Adipocyte (in vitro differentiated cells): ENCODE results near the gene HSPG2.

Source experiments
- DNase-seq: peaks from one replicate; pipeline ENCODE4 v3.0.0-alpha.2; 2015; ENCODE audit warnings: low read depth
- H3K27me3 ChIP-seq: replicated peaks from 2 replicates; pipeline ENCODE4 v1.7.0; 2013; ENCODE audit warnings: mild to moderate bottlenecking, low read length, moderate library complexity; ENCODE audit not compliant: control insufficient read depth, insufficient read depth
- H3K36me3 ChIP-seq: 2 replicates; pipeline ENCODE4 v1.7.0; 2013; ENCODE audit warnings: low read length, mild to moderate bottlenecking, moderate library complexity; ENCODE audit not compliant: control insufficient read depth, insufficient read depth, severe bottlenecking
- H3K4me1 ChIP-seq: 2 replicates; pipeline ENCODE4 v1.7.0; 2013; ENCODE audit warnings: mild to moderate bottlenecking, low read length, moderate library complexity; ENCODE audit not compliant: control insufficient read depth, insufficient read depth
- H3K4me3 ChIP-seq: 2 replicates; pipeline ENCODE4 v1.7.0; 2013; ENCODE audit warnings: mild to moderate bottlenecking, low read length, moderate library complexity
- H3K9ac ChIP-seq: 2 replicates; pipeline ENCODE4 v1.7.0; 2013; ENCODE audit warnings: mild to moderate bottlenecking, low read length, moderate library complexity
- H3K9me3 ChIP-seq: 2 replicates; pipeline ENCODE4 v1.7.0; 2013; ENCODE audit warnings: mild to moderate bottlenecking, low read length, moderate library complexity; ENCODE audit not compliant: control insufficient read depth

HSPG2 gene

DNA sequence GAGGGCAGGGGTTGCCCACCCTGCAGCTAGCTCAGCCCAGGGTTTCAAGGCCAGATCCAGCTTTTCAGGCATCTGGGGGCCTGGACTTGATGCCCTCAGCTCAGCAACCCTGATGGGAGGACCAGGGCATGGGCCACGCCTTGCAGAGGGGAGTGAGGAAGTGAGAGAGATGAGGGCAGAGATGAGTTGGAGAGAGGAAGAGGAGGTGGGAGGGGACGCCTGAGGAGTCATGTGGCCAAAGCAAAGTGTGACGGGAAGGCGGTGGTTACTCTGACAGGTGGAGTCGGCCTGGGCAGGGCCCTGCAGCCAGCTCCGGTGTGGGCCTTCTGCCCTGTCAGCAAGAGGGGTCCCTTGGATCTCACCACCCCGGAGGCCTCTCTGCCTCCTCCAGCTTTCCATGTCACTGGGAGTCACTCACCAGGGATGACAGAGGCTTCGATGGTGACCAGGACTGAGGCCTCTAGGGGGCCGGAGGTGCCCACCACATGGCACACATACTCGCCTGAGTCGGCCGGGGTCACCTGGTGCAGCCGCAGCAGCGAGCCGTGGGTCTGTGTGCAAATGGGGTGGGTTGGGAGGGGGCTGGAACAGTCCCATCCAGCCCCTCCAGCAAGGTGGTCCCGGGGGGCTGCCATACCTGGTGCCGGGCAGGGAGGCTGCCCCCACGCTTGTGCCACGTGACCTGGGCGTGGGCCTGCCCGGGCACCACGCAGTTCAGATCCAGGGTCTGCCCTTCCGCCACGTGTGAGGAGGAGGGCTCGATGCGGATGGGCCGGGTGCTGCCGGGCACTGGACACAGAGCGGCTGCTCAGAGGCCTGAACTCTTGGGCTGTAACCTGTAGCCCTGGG is 84.6 kb downstream of the HSPG2 start:
- H3K4me1 ChIP-seq, result peaks cover under 1% of the 10 kb centered on the region

DNA sequence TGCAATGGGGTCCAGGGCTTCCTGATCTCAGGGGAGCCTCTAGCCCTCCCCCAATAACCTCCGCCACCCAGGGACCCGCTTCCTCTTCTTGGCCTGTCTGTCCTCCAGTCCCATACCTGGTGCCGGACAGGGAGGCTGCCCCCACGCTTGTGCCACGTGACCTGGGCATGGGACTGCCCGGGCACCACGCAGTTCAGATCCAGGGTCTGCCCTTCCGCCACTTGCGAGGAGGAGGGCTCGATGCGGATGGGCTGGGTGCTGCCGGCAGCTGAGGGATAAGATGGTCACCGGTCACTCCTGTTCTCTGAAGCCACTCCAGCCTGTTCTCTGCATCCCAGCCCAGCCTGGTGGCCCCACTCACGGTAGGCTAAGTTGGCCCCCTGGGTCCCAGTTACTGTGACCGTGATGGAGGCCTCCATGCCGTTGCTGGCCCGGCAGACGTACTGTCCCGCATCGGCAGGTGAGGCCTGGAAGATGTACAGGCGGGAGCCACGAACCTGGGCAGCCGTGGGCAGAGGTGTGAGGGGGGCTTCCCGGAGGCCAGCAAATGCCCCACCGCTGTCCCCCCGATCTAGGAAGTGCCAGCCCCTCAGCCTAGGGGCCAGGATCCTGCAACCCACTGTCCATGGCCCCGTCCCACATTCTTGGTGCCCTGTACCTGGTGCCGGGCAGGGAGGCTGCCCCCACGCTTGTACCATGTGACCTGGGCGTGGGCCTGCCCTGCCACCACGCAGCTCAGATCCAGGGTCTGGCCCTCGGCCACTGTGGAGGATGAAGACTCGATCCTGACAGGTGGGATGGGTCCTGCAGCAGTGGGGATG is 85.5 kb downstream of the HSPG2 start:
- no peak for DNase-seq
- Histone ChIP-seq H3K9me3 (no peaks in the 10 kb centered on the region), H3K4me3 (no peak overlapping the region), H3K9ac (no peak overlapping the region), H3K4me1 (no peaks in the 10 kb centered on the region), H3K36me3 (peaks cover 97% of the 10 kb centered on the region), H3K27me3 (no peaks in the 10 kb centered on the region)

More for the DNA sequence above, 84.6 kb downstream of the HSPG2 start:
- H3K9ac ChIP-seq, result no peak overlapping the region
- DNase-seq, result no peak
- no peaks in the 10 kb centered on the region for H3K9me3 ChIP-seq
- H3K27me3 ChIP-seq, result no peaks in the 10 kb centered on the region
- no peak overlapping the region for H3K4me3 ChIP-seq
- peaks cover 97% of the 10 kb centered on the region for H3K36me3 ChIP-seq

DNA sequence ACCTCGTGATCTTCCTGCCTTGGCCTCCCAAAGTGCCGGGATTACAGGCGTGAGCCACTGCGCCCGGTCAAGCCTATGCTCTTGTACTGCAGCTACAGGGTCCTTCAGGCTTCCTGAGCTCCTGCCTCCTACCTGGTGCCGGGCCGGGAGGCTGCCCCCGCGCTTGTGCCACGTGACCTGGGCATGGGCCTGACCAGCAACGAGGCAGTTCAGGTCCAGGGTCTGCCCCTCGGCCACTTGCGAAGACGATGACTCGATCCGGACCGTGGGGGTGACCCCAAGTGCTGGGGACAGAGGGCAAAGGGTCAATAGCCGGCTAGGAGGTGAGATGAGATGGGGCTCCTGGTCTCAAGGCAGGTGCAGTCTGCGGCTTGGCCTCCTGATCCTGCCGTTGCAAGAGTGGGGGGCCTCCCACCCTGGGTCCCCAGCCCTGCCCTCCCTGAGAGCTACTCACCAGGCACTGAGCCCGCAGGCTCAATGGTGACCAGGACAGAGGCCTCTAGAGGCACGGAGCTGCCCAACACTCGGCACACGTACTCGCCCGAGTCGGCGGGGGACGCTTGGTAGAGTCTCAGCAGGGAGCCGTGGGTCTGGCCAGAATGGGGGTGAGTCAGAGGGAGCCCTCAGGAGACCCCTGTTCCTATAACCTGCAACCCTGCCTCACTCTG is 87.1 kb downstream of the HSPG2 start:
- H3K9ac ChIP-seq, result no peak overlapping the region
- no peaks in the 10 kb centered on the region for H3K9me3 ChIP-seq
- no peak for DNase-seq
- peaks cover 97% of the 10 kb centered on the region for H3K36me3 ChIP-seq
- H3K27me3 ChIP-seq, result no peaks in the 10 kb centered on the region
- no peaks in the 10 kb centered on the region for H3K4me1 ChIP-seq
- H3K4me3 ChIP-seq, result no peak overlapping the region

DNA sequence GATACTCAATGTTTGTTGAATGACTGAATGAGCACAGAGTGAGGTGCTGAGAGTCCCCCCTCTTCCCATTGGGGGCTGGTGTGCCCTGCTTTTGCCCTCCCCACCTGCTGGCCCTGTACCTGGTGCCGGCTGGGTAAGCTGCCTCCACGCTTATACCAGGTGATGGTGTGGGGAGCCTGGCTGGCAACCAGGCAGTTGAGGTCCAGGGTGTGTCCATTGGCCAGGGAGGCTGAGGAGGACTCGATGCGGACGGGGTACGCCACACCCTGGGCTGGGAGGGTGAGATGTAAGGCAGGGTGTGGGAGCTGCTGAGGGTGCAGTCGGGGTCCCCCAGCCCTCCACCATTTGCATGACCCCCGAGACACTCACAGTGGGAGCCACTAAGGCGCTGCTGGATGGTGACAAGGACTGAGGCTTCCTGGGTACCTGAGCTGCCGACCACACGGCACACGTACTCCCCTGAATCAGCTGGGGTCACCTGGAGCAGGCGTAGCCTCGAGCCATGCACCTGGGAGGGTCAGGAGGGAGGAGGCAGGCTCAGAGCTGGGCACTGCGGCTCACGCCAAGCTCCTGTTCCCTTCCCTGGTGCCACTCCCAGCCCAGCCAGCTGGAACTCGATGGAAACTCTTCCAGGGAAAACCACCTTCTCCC is 88.5 kb downstream of the HSPG2 start:
- Histone ChIP-seq H3K4me3 (no peak overlapping the region), H3K36me3 (peaks cover 97% of the 10 kb centered on the region), H3K9me3 (no peaks in the 10 kb centered on the region), H3K4me1 (no peaks in the 10 kb centered on the region), H3K27me3 (no peaks in the 10 kb centered on the region), H3K9ac (no peak overlapping the region)
- DNase-seq, result no peak

DNA sequence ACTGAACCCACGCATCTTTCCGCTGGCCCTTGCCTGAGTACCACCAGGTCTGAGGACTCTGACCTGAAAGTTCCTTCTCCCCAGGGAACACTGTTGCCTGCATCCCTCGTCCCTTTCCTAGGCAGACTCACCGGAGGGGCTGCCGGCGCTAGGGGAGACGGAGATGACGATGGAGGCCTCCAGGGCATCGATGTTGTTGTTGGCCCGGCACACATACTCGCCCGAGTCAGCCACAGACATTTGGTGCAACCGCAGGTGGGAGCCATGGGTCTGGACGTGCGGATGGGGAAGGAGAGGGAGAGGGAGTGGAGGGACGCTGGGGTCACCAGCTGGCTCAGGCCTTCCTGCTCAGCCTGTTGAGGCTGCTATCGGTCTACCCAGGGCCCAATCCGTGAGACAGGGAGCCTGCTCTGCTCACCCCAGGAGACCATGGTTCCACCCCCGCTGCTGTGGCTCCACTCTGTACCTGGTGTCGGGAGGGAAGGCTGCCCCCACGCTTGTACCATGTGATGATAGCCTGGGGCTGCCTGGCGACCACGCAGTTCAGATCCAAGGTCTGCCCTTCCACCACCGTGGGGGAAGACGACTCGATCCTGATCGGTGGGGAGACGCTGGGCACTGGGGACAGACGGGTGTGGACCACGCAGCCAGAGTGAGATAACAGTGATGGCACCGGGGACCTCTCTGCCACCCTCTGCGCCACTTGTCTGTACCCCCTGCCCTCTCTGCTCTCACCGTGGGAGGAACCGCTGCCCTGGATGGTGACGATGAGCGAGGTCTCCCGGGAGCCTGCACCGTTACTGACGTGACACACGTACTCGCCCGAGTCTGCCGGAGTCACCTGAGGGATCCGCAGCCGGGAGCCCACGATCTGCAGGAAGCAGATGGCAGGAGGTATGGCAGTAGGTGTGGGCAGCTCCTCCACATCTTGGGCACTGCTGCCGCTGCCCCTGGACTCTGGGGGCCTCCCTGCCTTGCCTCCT is 89.6 kb downstream of the HSPG2 start:
- no peak overlapping the region for H3K9ac ChIP-seq
- no peak overlapping the region for H3K4me3 ChIP-seq
- DNase-seq, result no peak
- no peaks in the 10 kb centered on the region for H3K4me1 ChIP-seq
- H3K27me3 ChIP-seq, result no peaks in the 10 kb centered on the region
- no peaks in the 10 kb centered on the region for H3K9me3 ChIP-seq
- peaks cover 99% of the 10 kb centered on the region for H3K36me3 ChIP-seq

DNA sequence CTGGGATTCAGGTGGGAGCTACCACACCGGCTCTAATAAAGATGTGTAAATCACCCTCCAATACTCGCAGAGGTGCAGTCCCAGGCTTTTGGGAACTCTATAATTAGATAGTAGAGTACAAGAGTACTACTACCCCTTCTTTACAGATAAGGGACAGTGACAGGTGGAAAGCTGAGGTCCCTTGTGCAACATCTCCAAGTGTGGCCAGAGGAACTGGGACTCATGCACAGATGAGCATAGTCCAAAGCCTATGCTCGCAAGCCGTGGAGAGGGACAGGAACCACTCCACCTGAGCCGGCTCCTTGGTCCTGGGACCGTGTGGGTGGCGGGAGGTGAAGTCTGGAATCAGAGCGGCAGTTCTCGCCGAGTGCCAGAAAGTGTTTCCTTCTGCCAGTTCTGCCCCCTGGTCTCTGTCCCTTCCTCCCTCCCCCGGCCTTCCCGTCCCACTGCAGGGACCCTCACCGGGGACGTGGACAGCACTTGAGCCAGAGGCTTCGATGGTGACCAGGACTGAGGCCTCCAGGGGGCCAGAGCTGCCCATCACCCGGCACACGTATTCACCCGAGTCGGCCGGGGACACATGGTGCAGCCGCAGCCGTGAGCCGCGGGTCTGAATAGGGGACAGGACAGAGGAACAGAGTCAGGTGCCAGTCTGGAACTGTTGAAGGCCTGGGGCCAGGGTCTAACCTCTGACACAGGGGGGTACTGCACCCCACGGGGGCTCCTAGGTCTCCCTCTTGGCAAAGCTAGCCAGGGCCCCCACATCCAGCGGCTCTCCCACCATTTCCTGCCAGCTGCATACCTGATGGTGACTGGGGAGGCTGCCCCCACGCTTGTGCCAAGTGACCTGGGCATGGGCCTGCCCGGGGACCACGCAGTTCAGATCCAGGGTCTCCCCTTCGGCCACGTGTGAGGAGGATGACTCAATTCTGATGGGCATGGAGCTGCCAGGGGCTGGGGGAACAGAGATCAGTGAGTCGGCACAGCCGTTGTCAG is 91.2 kb downstream of the HSPG2 start:
- no peak for DNase-seq
- H3K36me3 ChIP-seq, result peaks cover 99% of the 10 kb centered on the region
- no peaks in the 10 kb centered on the region for H3K27me3 ChIP-seq
- H3K4me3 ChIP-seq, result no peak overlapping the region
- no peaks in the 10 kb centered on the region for H3K4me1 ChIP-seq
- no peaks in the 10 kb centered on the region for H3K9me3 ChIP-seq
- H3K9ac ChIP-seq, result no peak overlapping the region

DNA sequence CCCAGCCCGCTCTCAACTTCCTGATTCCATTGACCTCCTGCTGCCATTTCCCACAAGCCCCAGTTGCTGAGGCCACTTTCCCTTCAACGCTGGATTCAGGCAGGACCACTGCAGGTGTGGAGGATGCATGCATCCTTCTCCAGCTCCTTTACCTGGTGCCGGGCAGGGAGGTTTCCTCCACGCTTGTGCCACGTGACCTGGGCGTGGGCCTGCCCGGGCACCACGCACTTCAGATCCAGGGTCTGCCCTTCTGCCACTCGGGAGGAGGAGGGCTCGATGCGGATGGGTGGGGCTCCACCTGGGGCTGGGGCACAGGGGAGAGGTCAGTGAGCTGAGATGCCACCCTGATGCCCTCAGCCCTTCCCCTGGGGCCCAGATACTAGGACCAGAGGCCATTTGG is 93.1 kb downstream of the HSPG2 start:
- H3K9me3 ChIP-seq, result no peaks in the 10 kb centered on the region
- H3K4me3 ChIP-seq, result no peak overlapping the region
- no peak for DNase-seq
- no peak overlapping the region for H3K9ac ChIP-seq
- H3K27me3 ChIP-seq, result no peaks in the 10 kb centered on the region
- no peaks in the 10 kb centered on the region for H3K4me1 ChIP-seq
- H3K36me3 ChIP-seq, result peaks cover 98% of the 10 kb centered on the region

DNA sequence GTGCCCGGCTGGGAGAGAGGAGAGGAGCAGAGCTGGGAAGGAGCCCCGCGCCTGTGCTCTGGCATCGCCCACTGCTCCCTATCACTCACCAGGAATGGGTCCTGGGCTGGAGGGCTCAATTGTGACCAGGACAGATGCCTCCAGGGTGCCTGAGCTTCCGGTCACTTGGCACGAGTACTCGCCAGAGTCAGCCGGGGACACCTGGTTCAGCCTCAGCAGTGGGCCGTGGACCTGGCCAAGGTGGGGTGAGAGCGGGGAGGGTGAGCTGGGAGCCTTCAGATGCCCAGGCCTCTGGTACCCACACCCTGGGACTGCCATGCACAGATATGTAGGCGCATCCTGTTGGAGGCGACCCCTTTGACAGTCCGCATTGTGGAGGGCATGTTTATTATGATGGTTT is 93.9 kb downstream of the HSPG2 start:
- no peak overlapping the region for H3K4me3 ChIP-seq
- no peak for DNase-seq
- H3K9ac ChIP-seq, result no peak overlapping the region
- peaks cover 98% of the 10 kb centered on the region for H3K36me3 ChIP-seq
- no peaks in the 10 kb centered on the region for H3K27me3 ChIP-seq
- H3K9me3 ChIP-seq, result no peaks in the 10 kb centered on the region
- no peaks in the 10 kb centered on the region for H3K4me1 ChIP-seq

DNA sequence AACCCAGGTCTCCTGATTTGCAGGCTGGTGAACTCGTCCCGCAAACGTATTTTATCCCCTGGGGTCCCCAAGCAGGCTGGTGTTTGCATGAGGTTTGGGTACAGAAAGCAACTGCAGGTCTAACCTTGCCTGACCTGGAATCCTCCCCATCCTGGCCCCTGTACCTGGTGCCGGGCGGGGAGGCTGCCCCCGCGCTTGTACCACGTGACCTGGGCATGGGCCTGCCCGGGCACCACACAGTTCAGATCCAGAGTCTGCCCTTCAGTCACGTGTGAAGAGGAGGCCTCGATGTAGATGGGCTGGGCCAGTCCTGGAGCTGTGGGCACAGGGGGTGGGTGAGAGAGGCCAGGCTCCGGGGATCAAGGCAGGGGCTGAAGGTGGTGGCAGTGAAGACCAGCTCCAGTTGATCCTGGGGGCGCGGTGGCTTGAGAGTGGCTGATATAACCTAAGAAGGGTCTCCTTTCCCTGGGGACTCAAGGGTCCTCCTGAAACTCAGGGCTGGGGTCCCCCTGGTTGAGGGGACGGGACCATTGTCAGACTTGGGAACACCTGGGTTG is 94.4 kb downstream of the HSPG2 start:
- H3K9me3 ChIP-seq, result no peaks in the 10 kb centered on the region
- no peaks in the 10 kb centered on the region for H3K27me3 ChIP-seq
- H3K4me3 ChIP-seq, result no peak overlapping the region
- no peak for DNase-seq
- H3K4me1 ChIP-seq, result no peaks in the 10 kb centered on the region
- H3K36me3 ChIP-seq, result peaks cover 98% of the 10 kb centered on the region
- H3K9ac ChIP-seq, result no peak overlapping the region
